Sigmoid colon (tissue), 7 donors: ENCODE data around the gene ATXN7. TPM values are rescaled to one million over a fixed set of nuclear protein-coding genes. Genes with fewer than 3 reads are reported as not detected.
A peak's percentile ranks its signal among the peaks of the same experiment; 100 is the strongest.

Experiments used
- DNase-seq: peaks from one replicate; pipeline ENCODE4 v3.0.0-alpha.2; 2019
- H3K27ac ChIP-seq, 4 donors: fragments of 200-600 bp; sonication (generic); one replicate each; pipeline ENCODE4 v1.5.1; 2016 to 2019; ENCODE audit warnings: mild to moderate bottlenecking in 1 of 4
- H3K27me3 ChIP-seq, 3 donors: fragments of 200-600 bp; sonication (generic); one replicate each; pipeline ENCODE4 v1.5.1; 2019; ENCODE audit warnings: mild to moderate bottlenecking in 1 of 3
- H3K36me3 ChIP-seq, 4 donors: fragments of 200-600 bp; sonication (generic); one replicate each; pipeline ENCODE4 v1.5.1; 2016 to 2019
- H3K4me1 ChIP-seq, 4 donors: fragments of 200-600 bp; sonication (generic); one replicate each; pipeline ENCODE4 v1.5.1; 2017 to 2019
- H3K4me3 ChIP-seq, 4 donors: fragments of 200-600 bp; sonication (generic); one replicate each; pipeline ENCODE4 v1.5.1; 2017 to 2019; ENCODE audit warnings: mild to moderate bottlenecking in 2 of 4, moderate library complexity in 1 of 4
- H3K9me3 ChIP-seq, 4 donors: fragments of 200-600 bp in 3 of 4; sonication (generic) in 3 of 4; one replicate each; pipeline versions ENCODE4 v1.5.1 to v1.6.1; 2013 to 2019
- CTCF ChIP-seq, 4 experiments: fragments of 450-650 bp in 3 of 4; fragments of 200-600 bp in 1 of 4; IDR thresholded peaks; one replicate each; pipeline ENCODE4 v1.5.1; 2016 to 2019; ENCODE audit warnings: antibody characterized with exemption in 4 of 4, mild to moderate bottlenecking in 3 of 4, moderate library complexity in 2 of 4
- EP300 ChIP-seq, 4 donors: sonication (generic); formaldehyde crosslinking; IDR thresholded peaks; one replicate each; pipeline ENCODE4 v1.6.1; 2017; ENCODE audit warnings: antibody characterized with exemption in 4 of 4
- POLR2A ChIP-seq, 2 donors: fragments of 450-650 bp; IDR thresholded peaks; one replicate each; pipeline ENCODE4 v1.6.1; 2016; ENCODE audit warnings: antibody characterized with exemption in 2 of 2, mild to moderate bottlenecking in 2 of 2, moderate library complexity in 2 of 2
- POLR2AphosphoS5 ChIP-seq, 4 donors: sonication (generic); formaldehyde crosslinking; IDR thresholded peaks; one replicate each; pipeline ENCODE4 v1.6.1; 2017; ENCODE audit warnings: antibody characterized with exemption in 4 of 4
- WGBS, 2 donors: extraction: QIAGEN DNeasy Blood & Tissue Kit; methylation state at CpG; one replicate each; pipeline ENCODE4 v1.1.7; 2013; 5-methylcytosine and 5-hydroxymethylcytosine counted together
- intact Hi-C: fragments of 100-400 bp; cut with DNase I; formaldehyde crosslinking; loops from one replicate; pipeline ENCODE4 v1.15.1; 2023
- polyA plus RNA-seq, 3 donors: library from polyadenylated mRNA; stranded (reverse); fragments of 200-250 nt; gene quantifications; one replicate each; pipeline ENCODE4 v1.2.3, GENCODE V29; 2013
- total RNA-seq, 4 donors: library from RNA; depleted of rRNA; stranded (reverse); fragments of >200 nt; gene quantifications; one replicate each; pipeline ENCODE4 v1.1.0, GENCODE V29; 2016
- donor health status: healthy with polysubstance abuse.
- donor health status: Bipolar disorder and iron deficiency.
- donor health status: healthy.

The ATXN7 gene
- total and polyA plus RNA-seq, 7 donors, result 2.1 to 32.7 (median 17.8) TPM

- DNase-seq, result peak; percentile 72
- intact Hi-C loops, result loop anchor here (5.0 kb wide), 2 partner anchors 466 to 1196 kb away; no protein-coding TSS in a partner anchor
- 29 to 41% methylated on average over 10 of the region's 10 CpGs for WGBS, 2 donors
Observed at GRCh38 chr3:63818282-63819150, 45.2 kb upstream of the ATXN7 start.

GRCh38 chr3:63819151-63819398 is 44.6 kb upstream of the ATXN7 start, which contains the start of gene C3orf49:
Gene C3orf49, plus strand, starts transcription at chr3:63819299. Its CDS starts 173 bp downstream, at chr3:63819472.
- H3K27me3 ChIP-seq, result no peaks in the 10 kb centered on the region
- 92 to 93% methylated on average over 1 of the region's 1 CpG for WGBS, 2 donors
- H3K4me3 ChIP-seq, result no peak within 1 kb of the TSS
- DNase-seq, result no peak
- no peaks in the 10 kb centered on the region for H3K9me3 ChIP-seq
- no peak within 1 kb of the TSS for H3K27ac ChIP-seq
- H3K4me1 ChIP-seq, result peaks cover 0 to 3% (median 2%) of the 10 kb centered on the region in 4 donors
- intact Hi-C loops, result loop anchor here (5.0 kb wide), 2 partner anchors 467 to 1197 kb away; no protein-coding TSS in a partner anchor
- TF ChIP-seq POLR2A (IDR thresholded peaks at IDR 0.05), result no peak
- no peak for TF ChIP-seq EP300 (IDR thresholded peaks at IDR 0.05)
- TF ChIP-seq POLR2AphosphoS5 (IDR thresholded peaks at IDR 0.05), result no peak
- TF ChIP-seq CTCF (IDR thresholded peaks at IDR 0.05), result no peak
- H3K36me3 ChIP-seq, result no peaks in the 10 kb centered on the region

More at GRCh38 chr3:63818282-63819150, 45.2 kb upstream of the ATXN7 start:
- Histone ChIP-seq H3K4me1 (peaks cover 0 to 3% (median 2%) of the 10 kb centered on the region in 4 donors), H3K27me3 (no peaks in the 10 kb centered on the region), H3K36me3 (no peaks in the 10 kb centered on the region), H3K4me3 (no peak overlapping the region), H3K9me3 (no peaks in the 10 kb centered on the region), H3K27ac (no peak overlapping the region)
- no peak for TF ChIP-seq POLR2AphosphoS5 (IDR thresholded peaks at IDR 0.05)
- peak; percentile 45 to 86 (median 78) for TF ChIP-seq CTCF (IDR thresholded peaks at IDR 0.05)

GRCh38 chr3:63824309-63824708 is 39.4 kb upstream of the ATXN7 start:
- peaks cover 0 to 19% (median 3%) of the 10 kb centered on the region in 4 donors for H3K36me3 ChIP-seq
- 73 to 84% methylated on average over 4 of the region's 4 CpGs for WGBS, 2 donors
- no peaks in the 10 kb centered on the region for H3K4me1 ChIP-seq
- H3K9me3 ChIP-seq, result no peaks in the 10 kb centered on the region
- intact Hi-C loops, result no loop called here
- no peaks in the 10 kb centered on the region for H3K27me3 ChIP-seq
- DNase-seq, result no peak
- H3K27ac ChIP-seq, result no peak overlapping the region
- H3K4me3 ChIP-seq, result no peak overlapping the region
- no peak for TF ChIP-seq POLR2A (IDR thresholded peaks at IDR 0.05)
- no peak for TF ChIP-seq EP300 (IDR thresholded peaks at IDR 0.05)

GRCh38 chr3:63830526-63830925 is 33.1 kb upstream of the ATXN7 start:
- Histone ChIP-seq H3K36me3 (peaks cover 0 to 73% (median 17%) of the 10 kb centered on the region in 4 donors), H3K27ac (no peak overlapping the region), H3K4me1 (no peaks in the 10 kb centered on the region), H3K27me3 (no peaks in the 10 kb centered on the region), H3K9me3 (no peaks in the 10 kb centered on the region), H3K4me3 (no peak overlapping the region)
- intact Hi-C loops, result no loop called here
- 92 to 94% methylated on average over 6 of the region's 6 CpGs for WGBS, 2 donors
- TF ChIP-seq POLR2AphosphoS5 (IDR thresholded peaks at IDR 0.05), result no peak
- TF ChIP-seq CTCF (IDR thresholded peaks at IDR 0.05), result no peak
- no peak for TF ChIP-seq EP300 (IDR thresholded peaks at IDR 0.05)
- no peak for TF ChIP-seq POLR2A (IDR thresholded peaks at IDR 0.05)
- DNase-seq, result no peak

GRCh38 chr3:63832395-63832794 is 31.3 kb upstream of the ATXN7 start:
- Histone ChIP-seq H3K9me3 (no peaks in the 10 kb centered on the region), H3K27me3 (no peaks in the 10 kb centered on the region), H3K36me3 (peaks cover 0 to 75% (median 17%) of the 10 kb centered on the region in 4 donors), H3K4me1 (no peaks in the 10 kb centered on the region), H3K27ac (no peak overlapping the region), H3K4me3 (no peak overlapping the region)
- TF ChIP-seq POLR2AphosphoS5 (IDR thresholded peaks at IDR 0.05), result no peak
- TF ChIP-seq EP300 (IDR thresholded peaks at IDR 0.05), result no peak
- no peak for TF ChIP-seq POLR2A (IDR thresholded peaks at IDR 0.05)
- no peak for TF ChIP-seq CTCF (IDR thresholded peaks at IDR 0.05)
- WGBS, 2 donors, result 92% methylated on average over 6 of the region's 6 CpGs
- no peak for DNase-seq
- intact Hi-C loops, result no loop called here
